Prostate gland (tissue), 2 donors: Measurements from ENCODE around the gene CARD18. TPM values are rescaled to one million over a fixed set of nuclear protein-coding genes. Genes with fewer than 3 reads are reported as not detected.
"Not testable (repeated sequence)": the region's sequence is repeated elsewhere in the genome, so short reads cannot be mapped to it uniquely, and the experiment has no call there.

Experiments
- DNase-seq: peaks from one replicate; pipeline ENCODE4 v3.0.0-alpha.2; 2019; ENCODE audit warnings: low spot score
- H3K27ac ChIP-seq, 2 donors: fragments of 200-600 bp; sonication (generic); 2 replicates each; pipeline ENCODE4 v1.5.1; 2017 to 2019
- H3K27me3 ChIP-seq: fragments of 200-600 bp; sonication (generic); replicated peaks from 2 replicates; pipeline ENCODE4 v1.5.1; 2019; ENCODE audit not compliant: insufficient read depth
- H3K36me3 ChIP-seq, 2 donors: fragments of 200-600 bp; sonication (generic); 1 replicate in 1 of 2; 2 replicates in 1 of 2; pipeline versions ENCODE4 v1.5.1 to v1.8.1; 2017 to 2019
- H3K4me1 ChIP-seq: fragments of 200-600 bp; sonication (generic); replicated peaks from 2 replicates; pipeline ENCODE4 v1.5.1; 2019
- H3K4me3 ChIP-seq, 2 donors: fragments of 200-600 bp; sonication (generic); 2 replicates each; pipeline ENCODE4 v1.5.1; 2017 to 2019
- H3K9me3 ChIP-seq: fragments of 200-600 bp; sonication (generic); 2 replicates; pipeline ENCODE4 v1.5.1; 2017
- POLR2A ChIP-seq: fragments of 450-650 bp; IDR thresholded peaks from one replicate; pipeline ENCODE4 v1.6.1; 2016; ENCODE audit warnings: antibody characterized with exemption, mild to moderate bottlenecking
- POLR2AphosphoS5 ChIP-seq: sonication (generic); formaldehyde crosslinking; IDR thresholded peaks from one replicate; pipeline ENCODE4 v1.6.1; 2017; ENCODE audit warnings: antibody characterized with exemption
- WGBS: methylation state at CpG from one replicate; pipeline ENCODE4 v1.1.5; 2018; 5-methylcytosine and 5-hydroxymethylcytosine counted together
- intact Hi-C: fragments of 100-400 bp; cut with DNase I; formaldehyde crosslinking; loops from one replicate; pipeline ENCODE4 v1.14.2; 2022
- total RNA-seq, 2 donors: library from RNA; depleted of rRNA; stranded (reverse); fragments of >200 nt; gene quantifications; one replicate each; pipeline ENCODE4 v1.1.0, GENCODE V29; 2016
- TF ChIP-seq, protein P1 (sequence below), 4 experiments: fragments of 200-600 bp in 2 of 4; fragments of 450-650 bp in 2 of 4; sonication (generic) in 2 of 4; IDR thresholded peaks; 1 replicate in 3 of 4; 2 replicates in 1 of 4; pipeline ENCODE4 v1.5.1; 2016 to 2019; ENCODE audit warnings: antibody characterized with exemption in 4 of 4, mild to moderate bottlenecking in 2 of 4, moderate library complexity in 2 of 4

CARD18 gene
- total RNA-seq, 2 donors from 2014 or later = not detected

DNA sequence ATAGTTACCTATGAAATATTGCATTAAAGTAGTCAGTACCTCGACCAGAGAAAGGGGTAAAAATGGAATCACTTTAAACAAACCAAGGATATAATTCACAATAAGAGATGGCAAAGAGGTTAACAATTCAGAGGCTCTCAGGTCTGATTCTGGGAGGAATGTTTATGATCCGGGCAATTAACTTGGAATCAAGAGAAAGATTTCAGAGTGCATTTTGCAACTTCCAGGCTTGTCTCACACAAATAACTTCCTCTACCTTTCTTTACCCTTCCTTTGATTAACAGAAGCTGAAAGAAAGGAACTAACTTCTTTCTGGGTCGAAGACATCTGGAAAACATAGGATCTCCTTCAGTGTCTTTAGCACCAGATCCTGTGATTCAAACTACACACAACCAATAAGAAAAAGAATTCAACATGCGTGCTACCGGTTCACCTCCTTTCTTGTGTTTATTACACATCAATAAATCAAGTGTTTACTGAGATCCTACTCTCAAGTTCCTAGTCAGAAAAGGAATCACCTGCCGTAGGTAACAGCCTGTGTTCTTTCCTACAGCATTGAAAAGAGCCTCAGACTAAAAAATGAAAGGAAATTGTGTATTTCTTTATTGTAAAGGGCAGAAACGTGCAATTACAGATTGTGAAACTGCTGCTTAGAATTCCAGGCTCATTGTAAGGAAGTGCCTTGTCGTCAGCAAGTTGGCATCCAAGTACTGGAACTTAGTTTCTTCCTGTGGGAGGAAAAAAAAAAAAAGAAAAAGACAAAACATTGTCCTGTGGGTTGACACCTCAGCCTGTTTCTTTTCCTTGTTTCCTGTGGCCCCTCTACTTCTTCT, 29.5 kb downstream of the CARD18 start:
- H3K27ac ChIP-seq = no peak overlapping the region
- TF ChIP-seq POLR2A = no peak
- TF ChIP-seq, protein P1, sequence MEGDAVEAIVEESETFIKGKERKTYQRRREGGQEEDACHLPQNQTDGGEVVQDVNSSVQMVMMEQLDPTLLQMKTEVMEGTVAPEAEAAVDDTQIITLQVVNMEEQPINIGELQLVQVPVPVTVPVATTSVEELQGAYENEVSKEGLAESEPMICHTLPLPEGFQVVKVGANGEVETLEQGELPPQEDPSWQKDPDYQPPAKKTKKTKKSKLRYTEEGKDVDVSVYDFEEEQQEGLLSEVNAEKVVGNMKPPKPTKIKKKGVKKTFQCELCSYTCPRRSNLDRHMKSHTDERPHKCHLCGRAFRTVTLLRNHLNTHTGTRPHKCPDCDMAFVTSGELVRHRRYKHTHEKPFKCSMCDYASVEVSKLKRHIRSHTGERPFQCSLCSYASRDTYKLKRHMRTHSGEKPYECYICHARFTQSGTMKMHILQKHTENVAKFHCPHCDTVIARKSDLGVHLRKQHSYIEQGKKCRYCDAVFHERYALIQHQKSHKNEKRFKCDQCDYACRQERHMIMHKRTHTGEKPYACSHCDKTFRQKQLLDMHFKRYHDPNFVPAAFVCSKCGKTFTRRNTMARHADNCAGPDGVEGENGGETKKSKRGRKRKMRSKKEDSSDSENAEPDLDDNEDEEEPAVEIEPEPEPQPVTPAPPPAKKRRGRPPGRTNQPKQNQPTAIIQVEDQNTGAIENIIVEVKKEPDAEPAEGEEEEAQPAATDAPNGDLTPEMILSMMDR (IDR thresholded peaks at IDR 0.05) = no peak
- TF ChIP-seq POLR2AphosphoS5 = no peak
- WGBS = 27% methylated on average over 8 of the region's 8 CpGs
- H3K4me1 ChIP-seq = no peaks in the 10 kb centered on the region
- intact Hi-C loops = no loop called here
- H3K27me3 ChIP-seq = no peaks in the 10 kb centered on the region
- H3K9me3 ChIP-seq = no peaks in the 10 kb centered on the region
- H3K4me3 ChIP-seq = no peak overlapping the region
- no peak for DNase-seq
- H3K36me3 ChIP-seq = no peaks in the 10 kb centered on the region

DNA sequence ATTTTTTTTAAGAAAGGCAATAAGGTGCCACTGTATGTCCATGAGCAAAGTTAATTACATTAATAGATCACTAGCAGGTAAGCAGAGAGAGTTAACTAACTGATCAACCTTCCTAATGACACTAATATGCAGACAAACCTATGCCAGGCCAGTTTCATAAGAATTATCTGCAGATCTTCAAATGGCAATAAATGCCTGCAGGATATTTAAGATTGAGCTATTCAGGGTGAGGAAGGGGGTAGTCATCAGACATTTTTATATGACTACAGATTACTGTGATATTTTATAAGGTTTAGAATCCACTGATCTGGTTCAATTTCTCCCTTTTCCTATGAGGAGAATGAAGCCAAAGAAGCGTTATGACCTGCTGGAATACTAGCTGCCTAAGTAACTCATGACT, 30.2 kb downstream of the CARD18 start:
- H3K27ac ChIP-seq = no peak overlapping the region
- H3K4me3 ChIP-seq = no peak overlapping the region
- DNase-seq = no peak
- no peaks in the 10 kb centered on the region for H3K4me1 ChIP-seq
- no peaks in the 10 kb centered on the region for H3K9me3 ChIP-seq
- H3K27me3 ChIP-seq = no peaks in the 10 kb centered on the region
- H3K36me3 ChIP-seq = no peaks in the 10 kb centered on the region
- TF ChIP-seq POLR2AphosphoS5 = no peak
- no peak for TF ChIP-seq POLR2A
- TF ChIP-seq, protein P1 (IDR thresholded peaks at IDR 0.05) = no peak
- intact Hi-C loops = no loop called here
- WGBS = 63% methylated on average over 1 of the region's 1 CpG

DNA sequence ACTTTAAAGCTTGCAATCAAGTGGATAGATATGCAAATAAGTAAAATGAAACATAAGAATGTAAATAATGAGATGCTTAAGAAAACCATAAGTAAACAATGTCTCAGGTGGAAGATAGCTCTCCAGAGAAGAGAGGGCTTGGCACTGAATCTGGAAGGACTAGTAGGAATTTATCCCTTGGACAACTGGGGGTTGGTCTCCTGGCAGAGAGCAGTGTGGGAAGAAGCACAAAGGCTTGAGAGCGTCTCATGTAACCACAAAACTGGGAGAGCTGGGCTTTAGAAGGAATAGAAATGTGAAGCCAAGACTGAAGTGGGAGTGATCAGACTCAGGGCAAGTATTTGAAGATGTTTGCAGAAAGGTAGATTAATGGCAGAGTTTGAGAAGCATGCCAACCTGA, 31.3 kb downstream of the CARD18 start:
- Histone ChIP-seq H3K27me3 (no peaks in the 10 kb centered on the region), H3K4me1 (no peaks in the 10 kb centered on the region), H3K36me3 (no peaks in the 10 kb centered on the region), H3K9me3 (no peaks in the 10 kb centered on the region), H3K27ac (no peak overlapping the region), H3K4me3 (no peak overlapping the region)
- TF ChIP-seq POLR2A (no peak), POLR2AphosphoS5 (no peak)
- TF ChIP-seq, protein P1 (IDR thresholded peaks at IDR 0.05) = no peak
- no peak for DNase-seq
- 43% methylated on average over 1 of the region's 1 CpG for WGBS
- intact Hi-C loops = no loop called here

DNA sequence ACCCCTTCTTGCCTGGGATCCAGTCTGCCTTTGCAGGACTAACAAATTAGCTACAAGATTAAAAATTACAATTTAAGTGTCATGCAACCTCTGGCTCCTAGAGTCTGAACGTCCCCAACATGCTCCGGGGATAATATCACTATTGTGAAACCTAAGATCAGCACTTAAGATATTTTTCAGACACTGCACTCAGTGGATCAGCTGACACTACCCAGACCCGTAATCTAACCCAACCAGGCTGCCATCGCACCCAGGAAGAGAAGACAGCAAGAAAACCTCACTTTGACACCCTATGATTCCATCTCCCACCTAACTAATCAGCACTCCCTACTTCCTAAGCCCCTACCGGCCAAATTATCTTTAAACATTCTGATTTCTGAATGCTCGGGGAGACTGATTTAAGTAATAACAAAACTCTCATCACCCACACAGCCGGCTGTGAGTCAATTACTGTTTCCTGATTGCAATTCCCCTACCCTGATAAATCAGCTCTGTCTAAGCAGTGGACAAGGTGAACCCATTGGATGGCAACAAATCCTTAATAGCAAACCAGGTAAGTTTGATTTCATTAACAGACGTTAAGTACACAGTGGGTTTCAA, 32.2 kb downstream of the CARD18 start:
- intact Hi-C loops, H3K36me3 ChIP-seq, H3K4me1 ChIP-seq, H3K27me3 ChIP-seq, H3K4me3 ChIP-seq, DNase-seq, H3K9me3 ChIP-seq, H3K27ac ChIP-seq: not testable (repeated sequence)
- WGBS = 86% methylated on average over 8 of the region's 8 CpGs

DNA sequence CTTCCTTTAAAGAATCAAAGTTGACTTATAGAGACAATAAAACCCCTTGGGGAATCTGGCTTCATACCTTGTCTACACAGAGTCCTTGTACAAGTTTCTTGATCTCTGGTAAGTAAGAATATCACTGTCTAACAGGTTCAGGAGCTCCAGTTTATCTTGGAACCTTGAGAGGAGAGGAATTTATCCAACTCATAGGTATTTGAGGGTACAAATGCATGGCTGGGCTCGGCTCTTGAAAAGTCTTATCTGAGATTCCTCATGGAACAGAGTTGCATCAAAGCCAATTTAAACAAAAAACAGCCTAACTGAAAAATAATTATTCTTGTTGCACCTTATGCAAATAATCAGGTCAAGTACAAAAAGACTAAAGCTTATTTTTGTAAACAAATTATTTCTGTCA, 33.4 kb downstream of the CARD18 start:
- 52% methylated on average over 1 of the region's 1 CpG for WGBS
- TF ChIP-seq, protein P1 (IDR thresholded peaks at IDR 0.05) = no peak
- TF ChIP-seq POLR2AphosphoS5 (no peak), POLR2A (no peak)
- Histone ChIP-seq H3K4me1 (no peaks in the 10 kb centered on the region), H3K27ac (no peak overlapping the region), H3K4me3 (no peak overlapping the region), H3K27me3 (no peaks in the 10 kb centered on the region), H3K9me3 (no peaks in the 10 kb centered on the region), H3K36me3 (no peaks in the 10 kb centered on the region)
- intact Hi-C loops = no loop called here
- no peak for DNase-seq
